WTC11 (cell line): ENCODE data around the gene FAM174B. TPM values are rescaled to one million over a fixed set of nuclear protein-coding genes. Genes with fewer than 3 reads are reported as not detected.

Source experiments
- ATAC-seq: fragments of 200-7000 bp; cut with Tn5 transposase; 2 replicates; pipeline ENCODE4 v1.10.0; 2021; ENCODE audit warnings: mild to moderate bottlenecking, moderate library complexity
- CTCF ChIA-PET: fragments of 300-600 bp; sonication (Branson Sonifier 250); formaldehyde crosslinking; loops from one replicate; lab custom pipeline; 2021; ENCODE audit warnings: antibody characterized with exemption; lab: Charles Lee
- POLR2A ChIA-PET: fragments of 350-600 bp; sonication (Branson Sonifier 250); formaldehyde crosslinking; loops from one replicate; lab custom pipeline; 2021; ENCODE audit warnings: antibody characterized with exemption; lab: Charles Lee
- DNase-seq: peaks from one replicate; pipeline ENCODE4 v3.0.0; 2021; ENCODE audit warnings: low spot score
- H3K27ac Mint-ChIP-seq: 2 replicates; pipeline ENCODE4 v1.8.0; 2021; ENCODE audit warnings: mixed read lengths
- H3K27me3 Mint-ChIP-seq: 2 replicates; pipeline ENCODE4 v1.8.0; 2021; ENCODE audit warnings: low read depth, mild to moderate bottlenecking, moderate library complexity, mixed read lengths
- H3K36me3 Mint-ChIP-seq: 2 replicates; pipeline ENCODE4 v1.8.0; 2021; ENCODE audit warnings: mixed read lengths
- H3K4me1 Mint-ChIP-seq: 2 replicates; pipeline ENCODE4 v1.8.0; 2022; ENCODE audit warnings: mixed read lengths
- H3K4me3 Mint-ChIP-seq: 2 replicates; pipeline ENCODE4 v1.8.0; 2021; ENCODE audit warnings: mild to moderate bottlenecking, moderate library complexity, mixed read lengths
- H3K9me3 Mint-ChIP-seq: 2 replicates; pipeline ENCODE4 v1.8.0; 2021; ENCODE audit warnings: mixed read lengths
- CBFB ChIP-seq: sonication (generic); formaldehyde crosslinking; IDR thresholded peaks from 2 replicates; pipeline ENCODE4 v1.8.1; 2022; ENCODE audit warnings: mild to moderate bottlenecking, low read depth, missing genetic modification reagents
- E2F4 ChIP-seq: sonication (generic); formaldehyde crosslinking; IDR thresholded peaks from 2 replicates; pipeline ENCODE4 v1.8.1; 2022; ENCODE audit warnings: low read depth, mild to moderate bottlenecking, moderate library complexity, missing genetic modification reagents, borderline replicate concordance
- ELF4 ChIP-seq: sonication (generic); formaldehyde crosslinking; IDR thresholded peaks from 2 replicates; pipeline ENCODE4 v1.8.1; 2022; ENCODE audit warnings: low read depth, mild to moderate bottlenecking, moderate library complexity, missing genetic modification reagents
- FOXJ3 ChIP-seq: sonication (generic); formaldehyde crosslinking; IDR thresholded peaks from 2 replicates; pipeline ENCODE4 v1.9.0; 2021; ENCODE audit warnings: missing genetic modification reagents, mild to moderate bottlenecking, borderline replicate concordance
- FOXP1 ChIP-seq: sonication (generic); formaldehyde crosslinking; IDR thresholded peaks from 2 replicates; pipeline ENCODE4 v1.8.0; 2022; ENCODE audit warnings: missing genetic modification reagents, mild to moderate bottlenecking, moderate library complexity, borderline replicate concordance
- GABPB1 ChIP-seq: sonication (generic); formaldehyde crosslinking; IDR thresholded peaks from 2 replicates; pipeline ENCODE4 v1.8.1; 2023; ENCODE audit warnings: mild to moderate bottlenecking, missing genetic modification reagents
- IRF1 ChIP-seq: sonication (generic); formaldehyde crosslinking; IDR thresholded peaks from 2 replicates; pipeline ENCODE4 v1.8.0; 2023; ENCODE audit warnings: missing genetic modification reagents
- JUN ChIP-seq: sonication (generic); formaldehyde crosslinking; IDR thresholded peaks from 2 replicates; pipeline ENCODE4 v1.8.0; 2023; ENCODE audit warnings: mild to moderate bottlenecking, missing genetic modification reagents
- MAX ChIP-seq: sonication (generic); formaldehyde crosslinking; IDR thresholded peaks from 2 replicates; pipeline ENCODE4 v1.8.0; 2022; ENCODE audit warnings: mild to moderate bottlenecking, missing genetic modification reagents
- NR3C1 ChIP-seq: sonication (generic); formaldehyde crosslinking; conservative IDR thresholded peaks from 2 replicates; pipeline ENCODE4 v1.8.1; 2023; ENCODE audit warnings: low read depth, mild to moderate bottlenecking, missing genetic modification reagents
- OVOL2 ChIP-seq: fragments of 250-450 bp; sonication (Bioruptor Pico); IDR thresholded peaks from 2 replicates; pipeline ENCODE4 v1.9.0; 2021; ENCODE audit warnings: mild to moderate bottlenecking, borderline replicate concordance
- SMAD3 ChIP-seq: sonication (generic); formaldehyde crosslinking; IDR thresholded peaks from 2 replicates; pipeline ENCODE4 v1.8.0; 2022; ENCODE audit warnings: missing genetic modification reagents, mild to moderate bottlenecking, borderline replicate concordance
- TCF7 ChIP-seq: sonication (generic); formaldehyde crosslinking; IDR thresholded peaks from 2 replicates; pipeline ENCODE4 v1.8.0; 2022; ENCODE audit warnings: mild to moderate bottlenecking, low read depth, missing genetic modification reagents, moderate library complexity
- TP53 ChIP-seq: sonication (generic); formaldehyde crosslinking; IDR thresholded peaks from 2 replicates; pipeline ENCODE4 v1.8.1; 2023; ENCODE audit warnings: mild to moderate bottlenecking, missing genetic modification reagents
- USF1 ChIP-seq: sonication (generic); formaldehyde crosslinking; IDR thresholded peaks from 2 replicates; pipeline ENCODE4 v1.8.0; 2022; ENCODE audit warnings: mild to moderate bottlenecking, missing genetic modification reagents
- USF2 ChIP-seq: sonication (generic); formaldehyde crosslinking; IDR thresholded peaks from 2 replicates; pipeline ENCODE4 v1.8.1; 2023; ENCODE audit warnings: mild to moderate bottlenecking, missing genetic modification reagents, moderate library complexity
- ZNF121 ChIP-seq: sonication (generic); formaldehyde crosslinking; IDR thresholded peaks from 2 replicates; pipeline ENCODE4 v1.8.0; 2023; ENCODE audit warnings: missing genetic modification reagents
- ZNF138 ChIP-seq: sonication (generic); formaldehyde crosslinking; conservative IDR thresholded peaks from 2 replicates; pipeline ENCODE4 v1.8.1; 2022; ENCODE audit warnings: mild to moderate bottlenecking, moderate library complexity, missing genetic modification reagents
- ZNF317 ChIP-seq: sonication (generic); formaldehyde crosslinking; IDR thresholded peaks from 2 replicates; pipeline ENCODE4 v1.8.1; 2023; ENCODE audit warnings: low read depth, mild to moderate bottlenecking, moderate library complexity, missing genetic modification reagents, borderline replicate concordance
- ZNF396 ChIP-seq: fragments of 250-450 bp; sonication (Bioruptor Pico); IDR thresholded peaks from 2 replicates; pipeline ENCODE4 v1.8.0; 2021; ENCODE audit warnings: mild to moderate bottlenecking, moderate library complexity, borderline replicate concordance
- ZNF423 ChIP-seq: fragments of 250-450 bp; sonication (Bioruptor Pico); IDR thresholded peaks from 2 replicates; pipeline ENCODE4 v2.1.2; 2022; ENCODE audit warnings: mild to moderate bottlenecking, moderate library complexity
- ZNF532 ChIP-seq: fragments of 250-450 bp; sonication (Bioruptor Pico); IDR thresholded peaks from 2 replicates; pipeline ENCODE4 v1.9.0; 2021; ENCODE audit warnings: mild to moderate bottlenecking, borderline replicate concordance
- total RNA-seq: library from RNA; stranded (reverse); gene quantifications from 3 replicates; pipeline ENCODE4 v1.2.3, GENCODE V29; 2021

FAM174B gene
- total RNA-seq, 1 experiment from 2014 or later = 22.1 TPM

- ATAC-seq (no peak), DNase-seq (no peak)
- Mint-ChIP-seq H3K36me3 (peaks cover 20% of the 10 kb centered on the region), H3K9me3 (no peaks in the 10 kb centered on the region), H3K27me3 (no peaks in the 10 kb centered on the region), H3K4me1 (peaks cover 16% of the 10 kb centered on the region), H3K27ac (peak overlapping the region; percentile 85), H3K4me3 (no peak overlapping the region)
- ChIA-PET POLR2A (no interaction called here), CTCF (interaction anchor here (1.2 kb wide), 1 partner anchor 13 kb away, joined by 3 read pairs; no protein-coding TSS in a partner anchor)
- TF ChIP-seq CBFB (CRISPR knock-in tag) = no peak
Observed at GRCh38 chr15:92625251-92625980, 30.2 kb downstream of the FAM174B start.

- ChIA-PET POLR2A (no interaction called here), CTCF (interaction anchor here (1.2 kb wide), 1 partner anchor 12 kb away, joined by 3 read pairs; no protein-coding TSS in a partner anchor)
- Mint-ChIP-seq H3K9me3 (no peaks in the 10 kb centered on the region), H3K4me3 (no peak overlapping the region), H3K4me1 (peaks cover 16% of the 10 kb centered on the region), H3K27me3 (no peaks in the 10 kb centered on the region), H3K36me3 (peaks cover 11% of the 10 kb centered on the region), H3K27ac (no peak overlapping the region)
- DNase-seq = no peak
- TF ChIP-seq USF1 (CRISPR knock-in tag) (no peak), JUN (no peak), GABPB1 (CRISPR knock-in tag) (no peak), TCF7 (CRISPR knock-in tag) (no peak), NR3C1 (no peak), FOXJ3 (no peak), ZNF396 (CRISPR knock-in tag) (no peak), ZNF423 (CRISPR knock-in tag) (no peak), USF2 (CRISPR knock-in tag) (no peak)
- peak; percentile 38; the same call in 1 of the 2 replicates for ATAC-seq
Observed at GRCh38 chr15:92624401-92624991, 31.1 kb downstream of the FAM174B start.

GRCh38 chr15:92623435-92623834 lies 32.1 kb downstream of the FAM174B start:
- CTCF ChIA-PET = no interaction called here
- Mint-ChIP-seq H3K36me3 (peaks cover 7% of the 10 kb centered on the region; the same call in 1 of the 2 replicates), H3K4me1 (peaks cover 16% of the 10 kb centered on the region), H3K27ac (no peak overlapping the region), H3K27me3 (no peaks in the 10 kb centered on the region), H3K9me3 (no peaks in the 10 kb centered on the region), H3K4me3 (no peak overlapping the region)
- POLR2A ChIA-PET = no interaction called here
- ATAC-seq (no peak), DNase-seq (no peak)
- TF ChIP-seq ELF4 (CRISPR knock-in tag) (no peak), FOXP1 (CRISPR knock-in tag) (no peak), ZNF138 (CRISPR knock-in tag) (no peak), ZNF317 (CRISPR knock-in tag) (no peak), ZNF532 (CRISPR knock-in tag) (no peak), IRF1 (CRISPR knock-in tag) (no peak), MAX (no peak), E2F4 (CRISPR knock-in tag) (no peak), TP53 (CRISPR knock-in tag) (no peak), SMAD3 (CRISPR knock-in tag) (no peak), OVOL2 (CRISPR knock-in tag) (no peak), ZNF121 (no peak)
- TF ChIP-seq, all 79 proteins: peak for 0
